ENCODE data around the gene MYO7B. TPM values are rescaled to one million over a fixed set of nuclear protein-coding genes. Genes with fewer than 3 reads are reported as not detected.
A peak's percentile ranks its signal among the peaks of the same experiment; 100 is the strongest.

MYO7B gene
- total RNA-seq, 2 experiments from 2014 or later = 0.37 to 0.41 TPM

GRCh38 chr2:127630864-127631540, 95.5 kb downstream of the MYO7B start:
- Mint-ChIP-seq H3K9me3 (no peaks in the 10 kb centered on the region), H3K27me3 (ENCODE audit: low read depth) (no peaks in the 10 kb centered on the region), H3K4me1 (ENCODE audit: low read depth) (peaks cover 33% of the 10 kb centered on the region), H3K4me3 (no peak overlapping the region), H3K27ac (no peak overlapping the region), H3K36me3 (ENCODE audit: low read depth) (no peaks in the 10 kb centered on the region)
- DNase-seq = no peak
- CTCF ChIA-PET = interaction anchor here (1.6 kb wide), 1 partner anchor 40 kb away, joined by 10 read pairs; no protein-coding TSS in a partner anchor
- intact Hi-C loops (cut with micrococcal nuclease) = no loop called here

DNA sequence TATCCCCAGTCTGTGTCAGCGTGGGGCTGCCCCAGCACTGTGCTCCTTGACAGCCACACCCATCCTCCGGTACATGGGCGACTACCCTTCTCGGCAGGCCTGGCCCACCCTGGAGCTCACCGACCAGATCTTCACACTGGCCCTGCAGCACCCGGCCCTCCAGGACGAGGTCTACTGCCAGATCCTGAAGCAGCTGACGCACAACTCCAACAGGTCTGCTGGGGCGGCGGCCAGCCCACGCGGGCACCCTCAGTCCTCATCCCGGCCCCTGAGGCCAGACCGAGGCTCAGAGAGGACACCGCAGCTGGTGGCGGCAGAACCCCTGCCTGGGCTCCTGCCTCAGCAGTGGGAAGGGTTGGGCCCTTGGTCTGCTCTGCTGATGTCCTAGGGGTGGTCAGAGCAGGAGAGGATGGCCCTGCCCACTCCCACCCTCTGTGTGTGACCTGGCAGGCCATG, 96.1 kb downstream of the MYO7B start:
- intact Hi-C loops (cut with micrococcal nuclease) = no loop called here
- H3K27me3 Mint-ChIP-seq (ENCODE audit: low read depth) = no peaks in the 10 kb centered on the region
- no peak overlapping the region for H3K4me3 Mint-ChIP-seq
- CTCF ChIA-PET = interaction anchor here (1.6 kb wide), 1 partner anchor 40 kb away, joined by 10 read pairs; no protein-coding TSS in a partner anchor
- no peaks in the 10 kb centered on the region for H3K9me3 Mint-ChIP-seq
- DNase-seq = no peak
- H3K4me1 Mint-ChIP-seq (ENCODE audit: low read depth) = peaks cover 39% of the 10 kb centered on the region
- H3K27ac Mint-ChIP-seq = no peak overlapping the region
- no peaks in the 10 kb centered on the region for H3K36me3 Mint-ChIP-seq (ENCODE audit: low read depth)

DNA sequence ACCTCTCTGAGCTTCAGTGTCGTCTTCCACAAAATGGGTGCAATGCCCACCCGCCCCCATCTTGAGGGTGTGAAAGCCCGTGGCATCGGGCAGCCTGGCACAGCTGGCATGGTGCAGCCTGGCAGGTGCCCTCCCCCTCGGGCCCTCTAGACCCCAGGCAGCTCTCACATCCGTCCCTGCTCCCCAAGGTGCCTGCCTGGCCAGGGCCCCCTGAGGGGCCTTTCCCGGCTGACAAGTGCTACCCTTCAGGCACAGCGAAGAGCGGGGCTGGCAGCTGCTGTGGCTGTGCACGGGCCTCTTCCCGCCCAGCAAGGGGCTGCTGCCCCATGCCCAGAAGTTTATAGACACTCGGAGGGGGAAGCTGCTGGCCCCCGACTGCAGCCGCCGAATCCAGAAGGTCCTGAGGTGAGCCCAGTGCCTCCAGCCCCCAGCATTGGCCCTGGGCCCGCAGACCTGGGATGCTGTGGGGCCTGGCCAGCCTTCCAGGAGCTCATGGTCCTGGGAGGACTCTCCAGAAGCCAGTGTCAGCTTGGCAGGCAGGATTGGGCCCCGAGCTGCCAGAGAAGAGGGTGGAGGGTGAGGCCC, 96.6 kb downstream of the MYO7B start:
- Mint-ChIP-seq H3K9me3 (no peaks in the 10 kb centered on the region), H3K27me3 (ENCODE audit: low read depth) (no peaks in the 10 kb centered on the region), H3K36me3 (ENCODE audit: low read depth) (no peaks in the 10 kb centered on the region), H3K4me3 (no peak overlapping the region), H3K4me1 (ENCODE audit: low read depth) (peaks cover 44% of the 10 kb centered on the region), H3K27ac (no peak overlapping the region)
- intact Hi-C loops (cut with micrococcal nuclease) = no loop called here
- no peak for DNase-seq
- CTCF ChIA-PET = interaction anchor here (1.6 kb wide), 1 partner anchor 41 kb away, joined by 10 read pairs; no protein-coding TSS in a partner anchor

DNA sequence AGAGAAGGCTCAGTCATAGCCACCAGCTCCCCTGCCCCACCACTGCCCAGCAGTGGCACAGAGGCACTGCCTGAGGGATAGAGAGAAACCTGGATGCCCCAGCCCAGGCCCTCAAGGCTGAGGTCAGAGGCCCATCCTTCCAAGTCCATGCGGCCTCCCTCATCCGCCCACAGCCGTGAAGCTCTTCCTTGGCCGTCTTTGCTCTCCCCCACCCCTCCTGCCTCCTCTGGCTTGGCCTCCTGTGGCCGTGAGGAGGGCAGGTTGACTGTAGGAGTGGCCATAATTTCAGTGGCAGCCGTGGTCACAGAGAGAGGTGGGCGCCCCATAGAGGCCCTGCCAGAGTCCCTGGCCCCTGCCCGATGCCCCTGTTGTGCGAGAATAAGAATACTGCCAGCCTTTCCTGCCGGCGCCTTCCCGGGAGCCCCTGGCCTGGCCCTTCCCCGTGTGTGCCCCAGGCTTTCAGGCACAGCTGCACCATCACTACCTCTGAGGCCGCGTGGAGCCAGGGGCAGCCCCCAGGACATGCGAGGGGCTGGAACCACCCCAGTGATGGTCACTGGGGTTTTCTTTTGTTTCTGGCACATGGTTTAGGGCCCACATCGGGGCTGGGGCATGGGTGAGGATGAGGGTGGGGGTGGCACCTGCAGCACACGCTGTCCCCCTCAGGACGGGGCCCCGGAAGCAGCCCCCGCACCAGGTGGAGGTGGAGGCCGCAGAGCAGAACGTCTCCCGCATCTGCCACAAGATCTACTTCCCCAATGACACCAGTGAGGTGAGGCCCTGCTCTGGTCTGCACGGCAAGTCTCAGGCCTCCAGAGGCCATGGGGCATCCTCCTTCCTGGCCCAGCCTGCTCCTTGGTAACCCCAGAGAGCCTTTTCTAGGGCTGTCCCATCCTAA, 97.4 kb downstream of the MYO7B start:
- intact Hi-C loops (cut with micrococcal nuclease) = no loop called here
- peaks cover 50% of the 10 kb centered on the region for H3K4me1 Mint-ChIP-seq (ENCODE audit: low read depth)
- H3K9me3 Mint-ChIP-seq = no peaks in the 10 kb centered on the region
- H3K36me3 Mint-ChIP-seq (ENCODE audit: low read depth) = no peaks in the 10 kb centered on the region
- no peak for DNase-seq
- H3K4me3 Mint-ChIP-seq = no peak overlapping the region
- H3K27ac Mint-ChIP-seq = no peak overlapping the region
- H3K27me3 Mint-ChIP-seq (ENCODE audit: low read depth) = no peaks in the 10 kb centered on the region
- CTCF ChIA-PET = interaction anchor here (1.6 kb wide), 1 partner anchor 42 kb away, joined by 10 read pairs; no protein-coding TSS in a partner anchor

DNA sequence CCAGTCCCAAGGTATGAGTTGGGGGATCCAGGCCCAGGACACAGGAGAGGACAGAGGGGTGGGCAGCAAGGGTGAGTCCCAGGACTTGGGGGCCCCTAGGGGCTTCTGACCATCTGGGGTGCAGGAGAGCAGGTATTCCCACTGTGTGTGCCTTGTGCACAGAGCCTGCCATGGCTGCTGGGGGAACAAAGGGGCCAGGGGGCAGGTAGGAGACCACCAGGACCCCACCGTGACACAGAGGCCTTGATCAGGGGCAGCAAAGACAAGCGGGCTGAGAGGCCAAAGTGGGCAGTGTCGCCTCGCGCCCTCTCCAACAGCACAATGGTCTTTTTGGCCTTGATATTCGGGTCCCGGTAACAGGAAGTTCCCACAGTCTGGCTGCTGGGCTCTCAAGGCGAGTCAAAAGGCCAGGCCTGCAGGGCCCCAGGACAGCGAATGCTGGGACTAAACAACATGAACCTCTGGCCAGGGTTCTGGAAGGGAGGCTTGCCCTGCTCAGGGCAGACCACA, 98.1 kb downstream of the MYO7B start:
- Mint-ChIP-seq H3K4me1 (ENCODE audit: low read depth) (peaks cover 56% of the 10 kb centered on the region), H3K36me3 (ENCODE audit: low read depth) (no peaks in the 10 kb centered on the region), H3K4me3 (no peak overlapping the region), H3K27ac (no peak overlapping the region), H3K9me3 (no peaks in the 10 kb centered on the region), H3K27me3 (ENCODE audit: low read depth) (no peaks in the 10 kb centered on the region)
- CTCF ChIA-PET = no interaction called here
- intact Hi-C loops (cut with micrococcal nuclease) = no loop called here
- no peak for DNase-seq

DNA sequence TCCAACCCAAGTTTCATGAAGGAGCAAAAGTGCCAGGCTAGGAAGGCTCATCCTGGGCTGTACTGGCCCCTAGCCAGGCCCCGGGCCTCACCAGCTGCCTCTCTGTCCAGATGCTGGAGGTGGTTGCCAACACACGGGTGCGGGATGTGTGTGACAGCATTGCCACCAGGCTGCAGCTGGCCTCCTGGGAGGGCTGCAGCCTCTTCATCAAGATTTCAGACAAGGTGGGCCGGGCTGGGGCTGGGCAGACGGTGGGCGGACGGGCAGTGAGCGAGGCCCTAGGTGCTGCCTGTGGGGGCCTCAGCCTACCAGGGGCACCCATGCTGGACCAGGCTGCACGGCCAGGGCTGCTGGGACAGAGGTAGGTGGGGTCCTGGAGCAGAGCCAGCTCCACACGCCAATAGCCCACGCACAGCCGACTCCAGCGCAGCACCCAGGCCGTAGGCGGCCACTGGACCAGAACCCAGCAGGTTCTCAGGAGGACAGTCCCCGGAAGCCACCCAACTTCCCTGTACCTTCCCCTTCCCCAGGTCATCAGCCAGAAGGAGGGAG, 98.7 kb downstream of the MYO7B start:
- Mint-ChIP-seq H3K27me3 (ENCODE audit: low read depth) (no peaks in the 10 kb centered on the region), H3K4me1 (ENCODE audit: low read depth) (peaks cover 62% of the 10 kb centered on the region)
- CTCF ChIA-PET = no interaction called here

GRCh38 chr2:127634626-127635379, 99.3 kb downstream of the MYO7B start:
- no peaks in the 10 kb centered on the region for H3K27me3 Mint-ChIP-seq (ENCODE audit: low read depth)
- CTCF ChIA-PET = no interaction called here
- no peak for DNase-seq
- H3K4me1 Mint-ChIP-seq (ENCODE audit: low read depth) = peaks cover 68% of the 10 kb centered on the region
- intact Hi-C loops (cut with micrococcal nuclease) = loop anchor here (5.0 kb wide), 1 partner anchor 218 kb away; the partner anchor contains the start of gene PROC
- H3K4me3 Mint-ChIP-seq = no peak overlapping the region
- no peak overlapping the region for H3K27ac Mint-ChIP-seq
- no peaks in the 10 kb centered on the region for H3K9me3 Mint-ChIP-seq
- peaks cover 3% of the 10 kb centered on the region for H3K36me3 Mint-ChIP-seq (ENCODE audit: low read depth)

More for the DNA sequence above, 98.7 kb downstream of the MYO7B start:
- no peak for DNase-seq
- Mint-ChIP-seq H3K9me3 (no peaks in the 10 kb centered on the region), H3K27ac (no peak overlapping the region), H3K4me3 (no peak overlapping the region), H3K36me3 (ENCODE audit: low read depth) (peaks cover 3% of the 10 kb centered on the region)
- intact Hi-C loops (cut with micrococcal nuclease) = no loop called here

- H3K4me1 Mint-ChIP-seq (ENCODE audit: low read depth) = peaks cover 73% of the 10 kb centered on the region
- CTCF ChIA-PET = interaction anchor here (0.8 to 2.7 kb wide), 2 partner anchors 9 to 44 kb away, joined by 5 to 12 read pairs; no protein-coding TSS in a partner anchor
- H3K27ac Mint-ChIP-seq = no peak overlapping the region
- no peak overlapping the region for H3K4me3 Mint-ChIP-seq
- intact Hi-C loops (cut with micrococcal nuclease) = loop anchor here (5.0 kb wide), 1 partner anchor 218 kb away; the partner anchor contains the start of gene PROC
- no peaks in the 10 kb centered on the region for H3K27me3 Mint-ChIP-seq (ENCODE audit: low read depth)
- no peak for DNase-seq
- H3K9me3 Mint-ChIP-seq = no peaks in the 10 kb centered on the region
- H3K36me3 Mint-ChIP-seq (ENCODE audit: low read depth) = peaks cover 3% of the 10 kb centered on the region
Observed at GRCh38 chr2:127635380-127636237, 100.1 kb downstream of the MYO7B start.

DNA sequence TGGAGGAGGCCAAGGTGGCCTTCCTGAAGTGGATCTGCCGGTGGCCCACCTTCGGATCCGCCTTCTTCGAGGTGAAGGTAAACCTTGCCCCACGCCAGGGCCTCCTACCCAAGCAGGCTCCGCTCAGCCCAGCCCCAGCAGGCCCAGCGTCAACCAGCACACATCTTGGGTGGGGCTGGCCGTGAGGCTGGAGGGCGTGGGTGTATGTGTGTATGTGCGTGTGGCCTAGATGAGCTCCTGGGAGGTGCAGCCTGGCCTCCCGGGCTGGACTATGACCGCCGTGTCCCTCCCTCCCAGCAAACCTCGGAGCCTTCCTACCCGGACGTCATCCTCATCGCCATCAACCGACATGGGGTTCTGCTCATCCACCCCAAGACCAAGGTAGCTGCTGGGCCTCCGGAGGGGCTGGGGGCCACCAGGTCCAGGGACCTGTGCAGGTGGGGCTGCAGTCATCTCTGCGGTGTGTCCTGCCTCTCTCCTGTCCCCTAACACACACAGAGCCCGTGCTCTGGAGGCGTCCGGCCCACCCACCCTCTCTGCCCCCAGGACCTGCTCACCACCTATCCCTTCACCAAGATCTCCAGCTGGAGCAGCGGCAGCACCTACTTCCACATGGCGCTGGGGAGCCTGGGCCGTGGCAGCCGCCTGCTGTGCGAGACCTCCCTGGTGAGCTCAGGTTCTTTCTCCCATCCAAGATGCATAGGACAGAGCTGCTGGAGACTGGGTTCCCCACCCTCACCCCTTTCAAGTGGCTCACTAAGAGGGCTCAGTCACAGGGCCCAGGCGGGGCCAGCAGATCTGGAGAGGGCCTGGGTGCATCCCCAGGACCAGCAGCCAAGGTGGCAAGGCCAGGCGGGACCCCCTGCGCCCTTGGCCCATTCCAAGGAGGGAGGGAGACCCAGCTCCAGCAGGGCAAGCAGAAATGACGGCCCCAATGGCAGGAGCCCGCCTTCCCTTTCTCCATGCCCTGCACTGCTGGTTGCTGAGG, 101.1 kb downstream of the MYO7B start:
- Mint-ChIP-seq H3K4me1 (ENCODE audit: low read depth) (peaks cover 75% of the 10 kb centered on the region), H3K27ac (peak overlapping the region; percentile 73), H3K4me3 (no peak overlapping the region), H3K27me3 (ENCODE audit: low read depth) (no peaks in the 10 kb centered on the region), H3K36me3 (ENCODE audit: low read depth) (peaks cover 3% of the 10 kb centered on the region), H3K9me3 (no peaks in the 10 kb centered on the region)
- intact Hi-C loops (cut with micrococcal nuclease) = loop anchor here (5.0 kb wide), 1 partner anchor 219 kb away; the partner anchor contains the start of gene PROC
- DNase-seq = no peak
- CTCF ChIA-PET = interaction anchor here (0.8 to 2.7 kb wide), 2 partner anchors 8 to 45 kb away, joined by 5 to 12 read pairs; no protein-coding TSS in a partner anchor

DNA sequence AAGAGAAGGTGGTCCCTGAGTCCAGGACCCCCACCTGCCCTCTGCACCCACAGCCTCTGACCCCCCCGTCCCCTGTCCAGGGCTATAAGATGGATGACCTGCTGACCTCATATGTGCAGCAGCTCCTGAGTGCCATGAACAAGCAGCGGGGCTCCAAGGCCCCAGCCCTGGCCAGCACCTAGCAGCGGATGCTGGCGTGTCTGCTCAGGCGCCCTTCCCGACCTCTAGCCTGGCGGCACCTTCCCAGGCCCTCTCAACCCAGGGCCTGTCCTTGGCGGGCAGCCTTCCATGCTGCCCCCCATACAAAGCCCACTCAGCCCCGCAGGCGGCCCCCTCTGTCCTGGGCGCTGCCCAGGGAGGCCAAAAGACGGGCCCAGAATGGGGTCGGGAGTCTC, 101.8 kb downstream of the MYO7B start:
- intact Hi-C loops (cut with micrococcal nuclease) = loop anchor here (5.0 kb wide), 1 partner anchor 220 kb away; the partner anchor contains the start of gene PROC
- Mint-ChIP-seq H3K4me1 (ENCODE audit: low read depth) (peaks cover 75% of the 10 kb centered on the region), H3K9me3 (no peaks in the 10 kb centered on the region), H3K36me3 (ENCODE audit: low read depth) (peaks cover 3% of the 10 kb centered on the region), H3K4me3 (no peak overlapping the region), H3K27ac (no peak overlapping the region), H3K27me3 (ENCODE audit: low read depth) (no peaks in the 10 kb centered on the region)
- no peak for DNase-seq
- CTCF ChIA-PET = interaction anchor here (1.2 to 2.7 kb wide), 3 partner anchors 12 to 158 kb away, joined by 3 to 12 read pairs (median 3); no protein-coding TSS in a partner anchor
